Bronchial epithelial cell (primary cell): ENCODE data around the gene CILP2. TPM values are rescaled to one million over a fixed set of nuclear protein-coding genes. Genes with fewer than 3 reads are reported as not detected.

Source experiments
- DNase-seq: peaks from one replicate; pipeline ENCODE4 v3.0.0-alpha.2; 2010; ENCODE audit warnings: low read depth
- FAIRE-seq: peaks from 2 replicates; lab custom pipeline; 2011; peaks lifted over from hg19 to GRCh38; lab: Jason Lieb, UNC
- H3K27me3 ChIP-seq: 2 replicates; pipeline ENCODE4 v1.5.1; 2011; ENCODE audit warnings: low read length; ENCODE audit not compliant: control insufficient read depth, insufficient read depth
- H3K36me3 ChIP-seq: 2 replicates; pipeline ENCODE4 v1.5.1; 2011; ENCODE audit warnings: low read length; ENCODE audit not compliant: control insufficient read depth, insufficient read depth
- H3K4me3 ChIP-seq: 2 replicates; pipeline ENCODE4 v1.5.1; 2011; ENCODE audit warnings: mild to moderate bottlenecking, low read depth, low read length, control low read depth
- total RNA-seq: library from RNA; depleted of rRNA; stranded (reverse); fragments of >200 nt; gene quantifications from 2 replicates; pipeline ENCODE4 v1.2.1, GENCODE V29; 2014
- TF ChIP-seq, protein P1 (sequence below): IDR thresholded peaks from 2 replicates; pipeline ENCODE4 v1.5.1; 2011; ENCODE audit warnings: mild to moderate bottlenecking, moderate library complexity, low read length, control low read depth, inconsistent platforms; ENCODE audit not compliant: insufficient read depth, severe bottlenecking

CILP2 gene
- total RNA-seq, 1 donor from 2014 or later, result under 0.01 TPM

DNA sequence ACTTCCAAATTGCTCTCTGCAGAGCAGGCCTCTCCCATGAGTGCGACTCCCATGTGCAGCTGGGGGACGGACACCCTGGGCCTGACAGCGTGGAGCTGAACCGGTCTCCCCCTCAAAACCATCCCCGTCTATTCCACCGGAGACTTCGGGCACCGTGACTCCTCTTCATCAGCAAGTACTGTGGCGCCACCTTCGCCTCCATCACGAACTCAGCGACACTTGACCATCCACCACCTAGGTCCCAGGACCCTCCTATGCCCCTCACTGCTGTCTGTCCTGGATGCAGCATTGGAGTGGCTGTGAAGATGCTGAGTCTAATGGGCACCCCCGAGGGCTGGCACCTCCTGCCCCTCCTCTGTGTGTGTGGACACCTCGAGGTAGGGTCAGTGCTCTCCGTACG is 20.6 kb downstream of the CILP2 start:
- Histone ChIP-seq H3K27me3 (no peaks in the 10 kb centered on the region), H3K4me3 (no peak overlapping the region), H3K36me3 (no peaks in the 10 kb centered on the region)
- DNase-seq (no peak), FAIRE-seq (no peak)
- TF ChIP-seq, protein P1, sequence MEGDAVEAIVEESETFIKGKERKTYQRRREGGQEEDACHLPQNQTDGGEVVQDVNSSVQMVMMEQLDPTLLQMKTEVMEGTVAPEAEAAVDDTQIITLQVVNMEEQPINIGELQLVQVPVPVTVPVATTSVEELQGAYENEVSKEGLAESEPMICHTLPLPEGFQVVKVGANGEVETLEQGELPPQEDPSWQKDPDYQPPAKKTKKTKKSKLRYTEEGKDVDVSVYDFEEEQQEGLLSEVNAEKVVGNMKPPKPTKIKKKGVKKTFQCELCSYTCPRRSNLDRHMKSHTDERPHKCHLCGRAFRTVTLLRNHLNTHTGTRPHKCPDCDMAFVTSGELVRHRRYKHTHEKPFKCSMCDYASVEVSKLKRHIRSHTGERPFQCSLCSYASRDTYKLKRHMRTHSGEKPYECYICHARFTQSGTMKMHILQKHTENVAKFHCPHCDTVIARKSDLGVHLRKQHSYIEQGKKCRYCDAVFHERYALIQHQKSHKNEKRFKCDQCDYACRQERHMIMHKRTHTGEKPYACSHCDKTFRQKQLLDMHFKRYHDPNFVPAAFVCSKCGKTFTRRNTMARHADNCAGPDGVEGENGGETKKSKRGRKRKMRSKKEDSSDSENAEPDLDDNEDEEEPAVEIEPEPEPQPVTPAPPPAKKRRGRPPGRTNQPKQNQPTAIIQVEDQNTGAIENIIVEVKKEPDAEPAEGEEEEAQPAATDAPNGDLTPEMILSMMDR, result no peak

DNA sequence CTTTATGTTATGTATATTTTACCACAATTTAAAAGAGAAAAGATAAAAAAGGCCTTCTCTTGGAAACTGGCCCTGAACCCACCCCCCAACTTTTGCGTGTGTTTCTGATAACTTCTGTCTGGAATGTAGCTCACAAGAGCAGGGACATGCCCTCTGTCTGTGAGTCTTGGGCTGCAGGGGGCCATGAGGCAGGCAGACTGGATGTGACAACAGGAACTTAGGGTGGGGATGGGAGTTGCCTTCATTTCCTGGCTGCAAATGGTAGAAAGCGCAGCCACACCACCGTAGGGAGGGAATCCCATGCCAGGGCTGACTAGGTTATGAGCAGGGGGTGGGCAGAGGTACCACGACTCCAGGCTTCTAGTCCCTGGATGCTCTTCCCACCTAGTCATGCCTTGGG is 21.9 kb downstream of the CILP2 start:
- TF ChIP-seq, protein P1, result no peak
- Histone ChIP-seq H3K27me3 (no peaks in the 10 kb centered on the region), H3K36me3 (no peaks in the 10 kb centered on the region), H3K4me3 (no peak overlapping the region)
- FAIRE-seq (no peak), DNase-seq (no peak)

DNA sequence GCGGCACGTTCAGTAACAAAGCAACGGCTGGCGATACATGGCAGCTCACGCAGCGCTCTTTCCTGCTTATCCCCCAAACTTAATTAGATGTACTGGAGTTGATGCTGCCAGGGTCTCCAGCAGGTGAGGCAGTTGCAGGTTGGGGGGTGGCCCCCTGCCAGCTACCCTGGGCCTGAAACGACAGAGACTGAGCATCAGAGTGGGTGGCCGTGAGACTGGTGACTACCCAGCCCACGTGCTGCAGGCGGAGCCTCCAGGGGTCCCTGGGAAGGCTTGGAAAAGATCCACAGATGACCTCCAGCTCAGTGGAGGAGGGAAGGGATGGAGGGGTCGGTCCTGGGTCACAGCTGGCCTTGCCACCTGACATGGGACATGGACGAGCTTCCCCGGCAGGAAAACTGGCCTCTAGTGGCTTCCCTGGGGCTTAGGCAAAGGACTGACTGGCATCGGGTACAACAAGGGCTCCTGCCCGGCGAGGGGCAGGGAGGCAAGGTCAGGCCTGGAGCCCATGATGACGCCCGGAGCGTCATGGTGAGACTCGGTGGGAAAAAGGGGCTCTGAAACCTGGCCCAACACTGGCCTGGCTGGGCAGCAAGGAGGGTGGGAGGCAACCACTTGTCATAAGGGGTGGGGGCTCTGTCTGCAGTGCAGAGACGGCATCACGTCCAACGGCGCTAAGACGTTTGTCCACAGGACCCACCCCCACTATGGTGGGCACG is 24.0 kb downstream of the CILP2 start:
- TF ChIP-seq, protein P1, result no peak
- H3K4me3 ChIP-seq, result no peak overlapping the region
- DNase-seq (no peak), FAIRE-seq (no peak)
- no peaks in the 10 kb centered on the region for H3K36me3 ChIP-seq
- H3K27me3 ChIP-seq, result no peaks in the 10 kb centered on the region

DNA sequence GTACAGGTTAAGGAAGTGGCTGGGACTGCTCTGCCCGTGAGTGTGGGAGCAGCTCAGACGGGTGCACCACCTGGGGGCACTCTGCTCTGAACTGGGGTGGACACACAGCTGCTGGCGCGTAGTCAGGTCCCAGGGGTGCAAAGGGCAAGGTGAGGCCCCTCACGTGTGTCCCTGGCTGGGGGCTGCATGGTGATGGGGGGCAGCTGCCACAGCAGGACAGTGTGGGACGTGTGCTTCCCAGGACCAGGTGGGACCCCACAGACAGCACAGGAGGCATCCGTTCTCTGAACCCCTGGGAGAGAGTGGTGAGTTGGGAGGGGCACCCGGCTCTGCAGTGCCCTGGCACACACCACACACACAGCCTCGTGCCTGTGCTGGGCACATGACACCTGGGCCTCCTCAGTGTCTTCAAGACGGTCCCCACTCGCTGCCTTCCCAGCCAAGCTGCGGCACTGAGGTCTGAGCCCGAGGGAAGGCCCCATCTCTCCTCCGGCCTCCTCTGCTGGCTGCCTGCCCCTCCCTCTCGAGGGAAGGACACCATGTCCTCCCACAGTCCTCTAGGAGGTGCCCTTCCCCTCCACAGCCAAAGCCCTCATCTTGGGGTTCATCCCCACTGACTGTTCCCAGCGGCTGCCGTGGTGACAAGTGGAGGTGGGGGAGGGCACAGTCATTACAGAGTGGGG is 24.7 kb downstream of the CILP2 start:
- Histone ChIP-seq H3K36me3 (no peaks in the 10 kb centered on the region), H3K27me3 (no peaks in the 10 kb centered on the region), H3K4me3 (no peak overlapping the region)
- DNase-seq, result no peak
- peak; percentile 80 for FAIRE-seq
- TF ChIP-seq, protein P1, result no peak

DNA sequence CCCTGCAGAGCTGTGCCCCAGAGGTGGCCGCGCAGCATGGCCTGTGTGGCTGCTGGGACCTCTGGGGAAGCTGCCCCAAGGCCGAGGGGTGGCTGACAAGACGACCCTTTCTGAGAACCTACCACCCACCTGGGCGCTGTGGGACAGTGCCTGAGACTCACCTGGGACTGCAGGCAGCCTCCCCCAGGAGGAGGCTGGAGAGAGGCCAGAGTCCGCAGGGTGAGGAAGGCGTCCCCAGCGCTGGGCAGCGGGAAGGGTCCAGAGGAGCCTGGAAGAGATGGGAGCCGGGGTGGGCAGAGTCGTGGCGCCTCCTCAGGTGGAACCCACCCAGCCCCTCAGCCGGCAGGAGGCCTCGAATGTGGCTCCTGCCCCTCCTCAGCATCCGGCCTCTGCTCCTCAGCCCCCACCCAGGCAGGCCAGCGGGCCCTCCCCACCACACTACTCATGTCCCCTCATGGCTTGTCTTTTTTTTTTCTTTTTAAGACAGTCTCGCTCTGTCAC is 25.3 kb downstream of the CILP2 start:
- TF ChIP-seq, protein P1, result no peak
- no peak for DNase-seq
- no peak for FAIRE-seq
- H3K4me3 ChIP-seq, result no peak overlapping the region
- no peaks in the 10 kb centered on the region for H3K27me3 ChIP-seq
- no peaks in the 10 kb centered on the region for H3K36me3 ChIP-seq
